ENCODE measurements around the gene PDCD1LG2.

GRCh38 chr9:5553211-5553610 is 42.9 kb downstream of the PDCD1LG2 start:
- TF ChIP-seq CTCF (conservative IDR thresholded peaks at IDR 0.05; ENCODE audit: low read depth, low read length) (no peak), EZH2 (IDR thresholded peaks at IDR 0.05; ENCODE audit: borderline replicate concordance, low read depth, low read length, poor library complexity, severe bottlenecking) (no peak)
